ENCODE results near the gene ADARB2. TPM values are rescaled to one million over a fixed set of nuclear protein-coding genes. Genes with fewer than 3 reads are reported as not detected.

ADARB2 gene
- total RNA-seq, 1 donor from 2014 or later = 38.7 TPM

DNA sequence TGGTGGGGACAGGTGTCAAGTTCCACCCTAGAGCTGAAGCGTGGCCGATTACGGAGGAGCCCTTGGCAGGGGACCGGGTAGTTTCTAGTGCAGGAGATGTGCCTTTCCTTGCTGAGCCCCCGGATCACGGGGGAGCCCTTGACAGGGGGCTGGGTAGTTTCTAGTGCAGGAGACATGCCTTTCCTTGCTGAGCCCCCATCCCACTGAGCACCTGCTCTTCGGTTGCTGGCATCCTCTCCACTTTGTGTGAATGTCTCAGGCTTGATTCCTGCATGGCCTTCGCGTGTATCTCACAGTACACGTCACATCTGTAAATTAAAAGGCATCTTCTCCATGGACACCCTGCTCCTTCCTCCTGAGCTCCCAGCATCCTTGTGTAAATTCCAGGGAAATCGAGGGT, 263.5 kb downstream of the ADARB2 start:
- H3K27me3 Mint-ChIP-seq (ENCODE audit: unreplicated experiment) = peaks cover 6% of the 10 kb centered on the region
- H3K4me1 Mint-ChIP-seq (ENCODE audit: unreplicated experiment) = no peaks in the 10 kb centered on the region
- H3K9me3 Mint-ChIP-seq (ENCODE audit: unreplicated experiment) = peaks cover 4% of the 10 kb centered on the region
- no peak overlapping the region for H3K4me3 Mint-ChIP-seq (ENCODE audit: unreplicated experiment)
- H3K27ac Mint-ChIP-seq (ENCODE audit: unreplicated experiment) = no peak overlapping the region
- TF ChIP-seq, protein P1, sequence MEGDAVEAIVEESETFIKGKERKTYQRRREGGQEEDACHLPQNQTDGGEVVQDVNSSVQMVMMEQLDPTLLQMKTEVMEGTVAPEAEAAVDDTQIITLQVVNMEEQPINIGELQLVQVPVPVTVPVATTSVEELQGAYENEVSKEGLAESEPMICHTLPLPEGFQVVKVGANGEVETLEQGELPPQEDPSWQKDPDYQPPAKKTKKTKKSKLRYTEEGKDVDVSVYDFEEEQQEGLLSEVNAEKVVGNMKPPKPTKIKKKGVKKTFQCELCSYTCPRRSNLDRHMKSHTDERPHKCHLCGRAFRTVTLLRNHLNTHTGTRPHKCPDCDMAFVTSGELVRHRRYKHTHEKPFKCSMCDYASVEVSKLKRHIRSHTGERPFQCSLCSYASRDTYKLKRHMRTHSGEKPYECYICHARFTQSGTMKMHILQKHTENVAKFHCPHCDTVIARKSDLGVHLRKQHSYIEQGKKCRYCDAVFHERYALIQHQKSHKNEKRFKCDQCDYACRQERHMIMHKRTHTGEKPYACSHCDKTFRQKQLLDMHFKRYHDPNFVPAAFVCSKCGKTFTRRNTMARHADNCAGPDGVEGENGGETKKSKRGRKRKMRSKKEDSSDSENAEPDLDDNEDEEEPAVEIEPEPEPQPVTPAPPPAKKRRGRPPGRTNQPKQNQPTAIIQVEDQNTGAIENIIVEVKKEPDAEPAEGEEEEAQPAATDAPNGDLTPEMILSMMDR (IDR thresholded peaks at IDR 0.05) = no peak
- no peak for DNase-seq (ENCODE audit: extremely low spot score, unreplicated experiment)
- H3K36me3 Mint-ChIP-seq (ENCODE audit: unreplicated experiment) = no peaks in the 10 kb centered on the region

- H3K4me3 Mint-ChIP-seq (ENCODE audit: unreplicated experiment) = no peak overlapping the region
- H3K27ac Mint-ChIP-seq (ENCODE audit: unreplicated experiment) = no peak overlapping the region
- TF ChIP-seq, protein P1 (IDR thresholded peaks at IDR 0.05) = no peak
- peaks cover 6% of the 10 kb centered on the region for H3K27me3 Mint-ChIP-seq (ENCODE audit: unreplicated experiment)
- DNase-seq (ENCODE audit: extremely low spot score, unreplicated experiment) = peak; percentile 76
- no peaks in the 10 kb centered on the region for H3K9me3 Mint-ChIP-seq (ENCODE audit: unreplicated experiment)
- no peaks in the 10 kb centered on the region for H3K4me1 Mint-ChIP-seq (ENCODE audit: unreplicated experiment)
- H3K36me3 Mint-ChIP-seq (ENCODE audit: unreplicated experiment) = no peaks in the 10 kb centered on the region
Observed at GRCh38 chr10:1472178-1472958, 265.0 kb downstream of the ADARB2 start.

GRCh38 chr10:1468811-1469210, 268.5 kb downstream of the ADARB2 start:
- no peak overlapping the region for H3K4me3 Mint-ChIP-seq (ENCODE audit: unreplicated experiment)
- peaks cover 6% of the 10 kb centered on the region for H3K27me3 Mint-ChIP-seq (ENCODE audit: unreplicated experiment)
- TF ChIP-seq, protein P1 (IDR thresholded peaks at IDR 0.05) = no peak
- no peaks in the 10 kb centered on the region for H3K36me3 Mint-ChIP-seq (ENCODE audit: unreplicated experiment)
- H3K27ac Mint-ChIP-seq (ENCODE audit: unreplicated experiment) = no peak overlapping the region
- no peaks in the 10 kb centered on the region for H3K9me3 Mint-ChIP-seq (ENCODE audit: unreplicated experiment)
- DNase-seq (ENCODE audit: extremely low spot score, unreplicated experiment) = no peak
- H3K4me1 Mint-ChIP-seq (ENCODE audit: unreplicated experiment) = peaks cover 16% of the 10 kb centered on the region

DNA sequence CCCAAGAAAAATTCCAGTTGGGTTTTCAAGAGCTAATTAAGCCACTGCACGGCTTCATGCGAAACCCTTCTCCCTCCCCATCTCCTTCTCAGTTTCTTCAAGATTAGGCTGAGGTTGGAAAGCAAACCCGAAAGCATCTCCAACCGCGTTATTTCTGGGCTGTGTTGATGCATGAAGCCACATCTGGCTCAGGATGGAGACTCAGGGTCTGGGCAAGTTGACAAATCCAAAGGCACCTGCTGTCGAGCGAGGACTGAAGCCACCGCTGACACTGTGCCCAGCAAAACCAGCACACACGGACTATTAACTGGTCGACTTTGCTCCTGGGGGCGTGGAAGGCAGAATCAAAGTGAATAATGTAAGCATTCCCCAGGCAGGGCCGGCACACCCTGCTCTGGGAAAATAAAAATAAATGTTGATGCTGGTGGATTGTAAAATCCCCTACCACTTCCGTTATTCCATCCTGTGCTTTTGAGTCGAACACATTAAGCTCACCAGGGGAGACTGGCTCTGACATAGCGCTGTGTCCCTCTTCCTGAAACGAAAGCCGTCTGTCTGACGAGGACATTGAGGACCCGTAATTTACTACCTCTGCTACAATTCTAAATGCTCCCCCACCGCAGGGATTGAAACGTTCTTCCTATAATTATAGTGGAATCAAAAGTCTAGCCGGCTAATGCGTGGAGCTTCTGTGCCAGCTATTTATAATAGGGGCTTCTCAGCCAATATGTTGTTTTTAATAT, 269.8 kb downstream of the ADARB2 start:
- Mint-ChIP-seq H3K4me3 (ENCODE audit: unreplicated experiment) (no peak overlapping the region), H3K9me3 (ENCODE audit: unreplicated experiment) (no peaks in the 10 kb centered on the region), H3K36me3 (ENCODE audit: unreplicated experiment) (no peaks in the 10 kb centered on the region), H3K27me3 (ENCODE audit: unreplicated experiment) (peaks cover 6% of the 10 kb centered on the region), H3K4me1 (ENCODE audit: unreplicated experiment) (peaks cover 16% of the 10 kb centered on the region), H3K27ac (ENCODE audit: unreplicated experiment) (no peak overlapping the region)
- TF ChIP-seq, protein P1 (IDR thresholded peaks at IDR 0.05) = no peak
- DNase-seq (ENCODE audit: extremely low spot score, unreplicated experiment) = no peak
